ENCODE data around the gene SMKR1. TPM values are rescaled to one million over a fixed set of nuclear protein-coding genes. Genes with fewer than 3 reads are reported as not detected.
A peak's percentile ranks its signal among the peaks of the same experiment; 100 is the strongest.

SMKR1 gene
- total and polyA plus RNA-seq, 9 of the 15 experiments (the other 6 are each of a cell fraction or from before 2014, with no cell fraction given): 0.58 to 1.8 (median 0.93) TPM; not detected in 1

DNA sequence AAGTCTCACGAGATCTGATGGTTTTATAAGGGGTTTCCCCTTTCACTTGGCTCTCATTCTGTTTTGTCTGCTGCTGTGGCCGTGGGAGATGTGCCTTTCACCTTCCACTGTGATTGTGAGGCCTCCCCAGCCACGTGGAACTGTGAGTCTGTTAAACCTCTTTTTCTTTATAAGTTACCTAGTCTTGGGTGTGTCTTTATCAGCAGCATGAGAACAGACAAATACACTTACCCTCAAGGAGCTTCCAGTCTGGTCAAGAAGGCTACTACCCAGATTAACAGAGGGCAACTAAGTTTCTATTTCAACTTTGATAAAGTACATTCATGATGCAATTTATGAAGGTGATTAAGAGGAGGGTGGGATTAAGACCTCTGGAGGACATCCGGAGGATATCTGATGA is 13.1 kb downstream of the SMKR1 start (continued):
- peak; percentile 69 for TF ChIP-seq ZNF316 (IDR thresholded peaks at IDR 0.05)
- TF ChIP-seq TEAD1 (CRISPR knock-in tag; IDR thresholded peaks at IDR 0.05): no peak
- TF ChIP-seq LCOR (CRISPR knock-in tag; IDR thresholded peaks at IDR 0.05): no peak
- no peak for TF ChIP-seq CBX1 (IDR thresholded peaks at IDR 0.05; ENCODE audit: low read depth)
- TF ChIP-seq SP1 (CRISPR knock-in tag; IDR thresholded peaks at IDR 0.05): no peak
- no peak for TF ChIP-seq CXXC5 (CRISPR knock-in tag; IDR thresholded peaks at IDR 0.05)
- TF ChIP-seq RBBP5 (IDR thresholded peaks at IDR 0.05; ENCODE audit: borderline replicate concordance, insufficient read depth, low read length, poor library complexity, severe bottlenecking): no peak
- 0 out of 2 replicates have a peak, but pooled peaks have one; percentile 35 for TF ChIP-seq ADNP (tag; IDR thresholded peaks at IDR 0.05)
- no peak for TF ChIP-seq NR1H2 (CRISPR knock-in tag; IDR thresholded peaks at IDR 0.05)
- TF ChIP-seq MYBL2 (IDR thresholded peaks at IDR 0.05; ENCODE audit: low read depth): no peak
- TF ChIP-seq MYBL2 (CRISPR knock-in tag; IDR thresholded peaks at IDR 0.05; ENCODE audit: borderline replicate concordance): no peak
- TF ChIP-seq TRIM24 (IDR thresholded peaks at IDR 0.05): peak; percentile 26 to 60; a peak in 2 of 4 replicates
- no peak for TF ChIP-seq ZNF239 (CRISPR knock-in tag; IDR thresholded peaks at IDR 0.05)
- TF ChIP-seq RCOR1 (IDR thresholded peaks at IDR 0.05; ENCODE audit: borderline replicate concordance in 1 of 2, low read depth in 2 of 2, low read length in 2 of 2): no peak
- no peak for TF ChIP-seq ZFP36 (IDR thresholded peaks at IDR 0.05; ENCODE audit: low read depth, low read length, partially characterized antibody)
